HG03432 (cell line): ENCODE results near the gene UNC79.

ENCODE experiments used
- ATAC-seq: cut with Tn5 transposase; IDR thresholded peaks from one replicate; pipeline ENCODE4 v1.9.1; 2021; ENCODE audit warnings: mild to moderate bottlenecking, moderate library complexity; ENCODE audit not compliant: unreplicated experiment

Gene UNC79

GRCh38 chr14:93723001-93723400 lies 292.3 kb downstream of the UNC79 start:
- ATAC-seq, result no peak

- no peak for ATAC-seq
Observed at GRCh38 chr14:93725002-93725582, 294.4 kb downstream of the UNC79 start.

GRCh38 chr14:93725993-93726392 lies 295.3 kb downstream of the UNC79 start:
- ATAC-seq, result no peak

- no peak for ATAC-seq
Observed at GRCh38 chr14:93727039-93727740, 296.5 kb downstream of the UNC79 start.

GRCh38 chr14:93727917-93728650 lies 297.3 kb downstream of the UNC79 start:
- no peak for ATAC-seq

GRCh38 chr14:93728651-93729016 lies 297.9 kb downstream of the UNC79 start:
- ATAC-seq, result no peak

- ATAC-seq, result no peak
Observed at GRCh38 chr14:93729993-93730392, 299.3 kb downstream of the UNC79 start.

- ATAC-seq, result no peak
Observed at GRCh38 chr14:93731753-93732152, 301.0 kb downstream of the UNC79 start.

GRCh38 chr14:93732524-93732923 lies 301.8 kb downstream of the UNC79 start:
- no peak for ATAC-seq

- ATAC-seq, result no peak
Observed at GRCh38 chr14:93733231-93733630, 302.5 kb downstream of the UNC79 start.

- no peak for ATAC-seq
Observed at GRCh38 chr14:93733631-93734030, 302.9 kb downstream of the UNC79 start.

- ATAC-seq, result no peak
Observed at GRCh38 chr14:93734086-93734822, 303.5 kb downstream of the UNC79 start.

GRCh38 chr14:93735206-93735605 lies 304.5 kb downstream of the UNC79 start:
- ATAC-seq, result no peak

GRCh38 chr14:93736378-93737014 lies 305.8 kb downstream of the UNC79 start:
- no peak for ATAC-seq

- ATAC-seq, result no peak
Observed at GRCh38 chr14:93737634-93738033, 306.9 kb downstream of the UNC79 start.

GRCh38 chr14:93741556-93742230 lies 311.0 kb downstream of the UNC79 start:
- no peak for ATAC-seq

- ATAC-seq, result no peak
Observed at GRCh38 chr14:93742761-93743160, 312.0 kb downstream of the UNC79 start.

- no peak for ATAC-seq
Observed at GRCh38 chr14:93743270-93744060, 312.7 kb downstream of the UNC79 start.

- ATAC-seq, result no peak
Observed at GRCh38 chr14:93744176-93744575, 313.4 kb downstream of the UNC79 start.

- ATAC-seq, result no peak
Observed at GRCh38 chr14:93744876-93745275, 314.1 kb downstream of the UNC79 start.
